CD4-positive, alpha-beta T cell treated with Interleukin-12 subunit alpha and Interleukin-12 subunit beta, for 1 hour (primary cell): Measurements from ENCODE around the gene MAFG.
"Not testable (repeated sequence)": the region's sequence is repeated elsewhere in the genome, so short reads cannot be mapped to it uniquely, and the experiment has no call there.

Source experiments
- DNase-seq: peaks from one replicate; pipeline ENCODE4 v3.0.0-alpha.2; 2020

Gene MAFG

GRCh38 chr17:81957691-81958432, 30.3 kb upstream of the MAFG start:
- no peak for DNase-seq

GRCh38 chr17:81956607-81957589, 29.4 kb upstream of the MAFG start:
- no peak for DNase-seq

GRCh38 chr17:81955756-81956544, 28.4 kb upstream of the MAFG start:
- no peak for DNase-seq

GRCh38 chr17:81955058-81955681, 27.6 kb upstream of the MAFG start:
- DNase-seq = no peak

- DNase-seq = no peak
Observed at GRCh38 chr17:81954131-81955057, 26.9 kb upstream of the MAFG start.

- not testable (repeated sequence) for DNase-seq
Observed at GRCh38 chr17:81953443-81953842, 25.9 kb upstream of the MAFG start.

- no peak for DNase-seq
Observed at GRCh38 chr17:81952792-81953228, 25.3 kb upstream of the MAFG start.

GRCh38 chr17:81951785-81952684, 24.5 kb upstream of the MAFG start:
- no peak for DNase-seq

- no peak for DNase-seq
Observed at GRCh38 chr17:81950501-81950900, 23.0 kb upstream of the MAFG start.

GRCh38 chr17:81948635-81949378, 21.3 kb upstream of the MAFG start:
- DNase-seq = no peak

GRCh38 chr17:81947189-81947588, 19.7 kb upstream of the MAFG start, which contains the start of gene MYADML2:
MYADML2 (minus strand) TSS chr17:81947233; CDS start chr17:81941741, 5,492 bp downstream.
- no peak for DNase-seq

GRCh38 chr17:81944858-81945257, 17.3 kb upstream of the MAFG start:
- DNase-seq = no peak

- DNase-seq = no peak
Observed at GRCh38 chr17:81942167-81942553, 14.6 kb upstream of the MAFG start.

- DNase-seq = no peak
Observed at GRCh38 chr17:81941484-81942166, 14.1 kb upstream of the MAFG start.

GRCh38 chr17:81940538-81941483, 13.3 kb upstream of the MAFG start:
- no peak for DNase-seq

- no peak for DNase-seq
Observed at GRCh38 chr17:81939881-81940385, 12.4 kb upstream of the MAFG start.

- no peak for DNase-seq
Observed at GRCh38 chr17:81939218-81939617, 11.7 kb upstream of the MAFG start.
